Measurements from ENCODE around the gene OGFRL1.
"Not testable (repeated sequence)": the region's sequence is repeated elsewhere in the genome, so short reads cannot be mapped to it uniquely, and the experiment has no call there.

The OGFRL1 gene

DNA sequence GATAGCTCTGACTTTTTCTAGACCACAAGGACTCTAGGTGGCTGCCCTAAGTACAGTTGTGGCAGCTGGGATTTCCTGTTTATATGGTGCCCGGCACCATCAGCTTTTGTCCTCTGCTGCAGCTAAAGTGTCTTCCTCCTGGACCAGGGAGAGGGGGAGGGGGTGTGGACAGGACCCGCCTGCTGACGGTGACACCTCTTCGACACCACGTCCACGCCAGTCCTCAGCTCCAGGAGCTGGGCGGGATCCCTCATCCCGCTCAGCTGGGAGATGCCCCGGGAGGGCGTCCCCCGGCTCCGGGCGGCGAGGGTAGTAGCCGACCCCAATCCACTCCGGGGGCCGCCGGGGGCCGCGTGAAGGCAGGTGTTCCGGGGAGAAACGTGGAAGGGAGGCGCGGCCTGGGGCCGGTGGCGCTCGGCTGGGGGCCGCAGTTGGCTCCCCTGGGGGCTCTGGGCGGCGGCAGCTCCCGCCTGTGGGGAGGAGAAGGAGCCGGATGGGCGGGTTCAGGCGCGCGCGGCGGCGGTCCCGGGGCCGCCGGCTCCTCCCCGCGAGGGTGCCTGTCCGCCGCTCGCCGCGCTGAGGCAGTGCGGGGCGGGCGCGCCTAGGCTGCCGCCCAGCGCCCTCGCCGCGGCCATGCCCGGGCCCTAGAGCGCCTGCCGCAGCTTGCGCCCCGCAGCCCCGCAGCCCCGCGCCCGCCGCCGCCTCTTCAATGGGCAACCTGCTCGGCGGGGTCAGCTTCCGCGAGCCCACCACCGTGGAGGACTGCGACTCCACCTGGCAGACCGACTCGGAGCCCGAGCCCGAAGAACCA, at the start of gene OGFRL1:
TSS of gene OGFRL1 (plus strand) at position 584 of the 811 bp plus-strand sequence. CDS start at position 710, 126 bp downstream.
- peak; percentile 88 for DNase-seq (ENCODE audit: low spot score)

DNA sequence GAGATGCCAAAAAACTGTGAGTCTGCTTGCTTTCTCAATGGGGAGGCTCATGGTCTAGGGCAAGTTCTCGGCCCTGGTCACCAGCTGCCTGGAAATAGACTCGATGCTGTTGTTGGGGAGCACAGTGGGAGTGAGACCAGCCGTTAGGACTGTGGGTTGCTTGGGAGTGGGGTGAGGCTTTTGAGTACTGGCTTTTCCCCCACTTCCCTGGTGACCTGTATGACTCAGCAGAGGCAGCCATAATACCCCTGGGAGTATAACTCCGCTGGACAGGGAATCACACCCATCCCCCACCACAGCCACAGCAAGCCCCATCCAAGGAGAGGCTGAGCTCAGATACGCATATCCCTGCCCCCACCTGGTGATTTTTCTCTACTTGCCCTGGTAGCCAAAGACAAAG, 48.9 kb upstream of the OGFRL1 start:
- DNase-seq (ENCODE audit: low spot score), result no peak

DNA sequence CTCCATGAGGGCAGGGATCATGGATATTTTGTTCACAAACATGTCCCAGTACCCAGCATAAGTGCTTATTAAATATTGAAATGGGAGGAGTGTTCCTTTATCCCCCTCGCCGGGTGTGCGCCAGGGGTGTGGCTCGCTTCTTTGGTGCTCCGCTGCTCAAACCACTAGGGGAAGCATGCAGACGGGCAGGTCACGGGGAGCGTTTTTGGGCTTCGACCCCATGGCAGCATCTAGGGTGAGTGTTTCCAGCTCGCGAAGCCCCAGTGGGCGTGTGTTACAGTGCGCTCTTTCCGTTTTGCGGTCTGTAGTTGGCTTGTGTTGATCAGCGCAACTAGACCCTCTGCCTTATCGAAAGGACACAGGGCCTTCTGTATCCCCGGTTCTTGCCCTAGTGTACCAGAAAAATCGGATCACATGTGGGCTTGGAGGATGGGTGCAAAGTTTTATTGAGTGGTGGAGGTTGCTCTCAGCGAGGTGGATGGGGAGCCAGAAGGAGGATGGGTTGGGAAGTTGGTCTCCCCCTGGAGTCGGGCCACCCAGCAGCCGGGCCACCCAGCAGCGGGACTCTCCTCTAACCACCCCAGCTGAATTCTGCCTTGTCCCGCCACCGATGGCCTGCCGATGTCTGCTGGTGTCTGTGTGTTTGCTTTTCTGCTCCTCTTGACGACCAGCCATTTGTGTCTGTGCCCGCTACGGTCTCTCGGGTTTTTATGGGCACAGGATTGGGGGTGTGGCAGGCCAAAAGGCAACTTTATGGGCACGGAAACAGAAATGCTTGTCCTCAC, 43.2 kb upstream of the OGFRL1 start:
- DNase-seq (ENCODE audit: low spot score), result no peak

DNA sequence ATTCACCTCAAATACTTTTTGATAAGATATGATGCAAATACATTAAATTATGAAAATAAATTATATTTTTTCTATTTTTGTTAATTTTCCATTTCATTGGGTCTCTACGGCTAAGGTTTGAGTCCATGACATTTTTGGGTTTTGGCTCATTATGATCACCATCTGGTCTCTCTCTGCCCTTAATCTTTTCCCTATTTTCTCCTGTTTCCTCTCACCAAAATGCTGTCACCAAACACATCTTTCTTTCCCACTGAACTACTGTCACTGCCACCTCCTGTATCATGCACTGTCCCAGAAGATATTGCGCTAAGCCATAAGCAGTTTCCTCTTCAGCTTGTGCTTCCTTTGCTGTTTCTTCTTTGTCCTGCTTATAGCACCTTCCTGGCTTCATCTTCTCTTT, 42.0 kb upstream of the OGFRL1 start:
- no peak for DNase-seq (ENCODE audit: low spot score)

DNA sequence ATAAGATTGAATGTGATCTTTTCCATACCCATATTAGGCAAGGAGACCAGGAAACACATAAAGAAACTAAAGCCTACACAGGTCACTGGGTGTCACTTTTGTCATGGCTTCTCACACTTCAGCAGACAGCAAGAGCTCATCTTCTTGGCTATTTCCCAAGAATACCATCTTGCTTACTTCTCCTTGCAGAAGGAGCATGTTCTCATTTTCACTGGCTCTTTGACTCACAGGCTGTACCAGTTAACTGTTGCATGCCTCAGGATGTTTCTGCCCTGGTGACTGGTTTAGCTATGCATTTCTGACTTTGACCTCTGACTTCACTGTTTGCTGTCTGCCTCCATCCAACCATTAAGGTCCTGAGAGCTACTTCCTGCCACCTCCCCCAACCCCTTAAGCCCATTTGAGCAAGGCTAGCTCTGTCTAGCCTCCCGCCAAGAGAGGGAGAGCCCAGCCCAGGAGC, 40.3 kb upstream of the OGFRL1 start:
- DNase-seq (ENCODE audit: low spot score), result peak; percentile 37

DNA sequence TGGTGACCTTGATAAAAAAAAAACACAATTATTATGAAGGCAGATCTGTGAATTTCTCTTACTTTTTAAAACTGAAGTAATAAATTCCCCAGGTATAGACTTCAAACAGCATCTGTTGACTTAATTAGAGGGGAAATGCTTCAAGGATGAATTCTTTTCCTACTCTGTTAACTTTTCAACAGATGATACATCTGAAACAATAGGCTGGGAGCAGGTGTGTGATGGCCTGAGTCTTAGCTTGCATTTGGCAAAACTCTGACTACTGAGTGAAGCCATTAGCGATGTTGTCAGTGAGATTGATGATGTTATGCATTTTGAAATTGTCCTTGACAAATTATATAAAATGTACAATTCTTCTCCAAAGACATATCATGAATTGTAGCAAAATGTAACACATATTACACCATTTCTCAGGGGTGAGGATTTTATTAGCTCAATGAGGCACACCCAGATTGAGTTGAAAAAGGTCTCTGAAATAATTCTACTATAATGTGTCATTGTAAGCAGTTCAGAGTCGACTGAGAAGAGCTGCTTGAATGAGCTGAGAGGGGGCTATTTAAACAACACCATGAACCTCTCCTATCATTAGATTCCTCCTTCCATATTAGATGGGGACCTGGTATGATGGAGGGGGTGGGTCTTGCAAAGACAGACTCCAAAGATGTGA, 39.6 kb upstream of the OGFRL1 start:
- no peak for DNase-seq (ENCODE audit: low spot score)

DNA sequence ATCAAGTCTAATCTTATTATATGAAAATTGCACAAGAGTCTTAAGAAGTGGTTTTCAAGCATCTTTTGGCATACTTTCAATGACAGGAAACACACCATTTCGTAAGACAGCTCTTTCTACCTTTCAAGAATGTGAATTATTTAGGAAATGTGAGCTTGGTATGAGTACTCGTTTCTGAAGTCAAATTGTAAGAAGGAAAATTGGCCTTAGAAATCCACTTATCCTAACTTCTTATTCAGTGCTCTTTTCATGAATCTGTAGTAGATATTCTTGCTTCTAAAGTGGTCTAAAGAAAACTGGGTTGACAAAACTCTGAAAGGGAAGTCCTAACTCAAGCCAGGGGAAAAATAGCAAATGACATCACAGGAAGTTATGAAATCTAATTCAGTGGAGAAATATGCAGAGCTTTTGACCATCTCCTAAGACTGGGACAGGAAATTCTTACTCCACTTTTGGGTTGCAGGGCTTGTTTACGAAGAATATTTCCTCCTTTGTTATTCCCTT, 38.5 kb upstream of the OGFRL1 start:
- DNase-seq (ENCODE audit: low spot score), result peak; percentile 55

DNA sequence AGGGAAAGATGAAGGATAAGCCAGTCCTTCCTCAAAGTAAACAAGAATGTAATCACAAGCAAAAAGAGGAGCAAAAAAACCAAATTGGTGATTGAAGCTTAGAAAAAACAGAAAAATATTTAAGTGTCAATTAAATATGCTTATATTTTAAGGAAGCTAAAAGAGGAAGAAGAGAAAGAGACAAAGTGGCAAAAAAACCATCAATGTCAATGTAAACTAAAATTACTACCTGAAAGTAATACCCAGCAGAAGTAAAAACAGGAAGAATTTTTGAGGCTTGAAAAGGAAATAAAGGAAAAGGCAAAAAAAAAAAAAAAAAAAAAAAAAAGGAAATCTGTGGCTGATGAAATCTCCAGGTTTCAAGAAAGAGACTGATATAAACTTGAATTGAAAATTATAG, 36.2 kb upstream of the OGFRL1 start:
- DNase-seq (ENCODE audit: low spot score), result no peak

DNA sequence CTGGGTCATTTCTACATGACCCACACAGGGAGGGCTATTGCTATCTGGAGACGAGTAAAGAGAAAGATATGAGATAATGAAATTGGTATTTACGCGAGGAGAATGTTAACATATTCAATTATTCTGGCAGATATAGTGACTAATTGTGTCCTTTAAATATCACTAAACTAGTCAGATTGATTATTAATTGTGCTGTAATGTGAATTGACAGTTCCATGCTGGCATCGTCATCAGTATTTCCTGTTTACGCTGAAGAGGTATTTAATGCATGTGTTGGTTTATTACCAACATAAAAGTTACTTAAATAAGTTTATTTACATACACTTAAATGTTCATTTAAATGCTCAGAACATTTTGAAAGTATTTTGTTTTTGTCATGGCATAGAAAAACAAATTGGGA, 35.7 kb upstream of the OGFRL1 start:
- no peak for DNase-seq (ENCODE audit: low spot score)

DNA sequence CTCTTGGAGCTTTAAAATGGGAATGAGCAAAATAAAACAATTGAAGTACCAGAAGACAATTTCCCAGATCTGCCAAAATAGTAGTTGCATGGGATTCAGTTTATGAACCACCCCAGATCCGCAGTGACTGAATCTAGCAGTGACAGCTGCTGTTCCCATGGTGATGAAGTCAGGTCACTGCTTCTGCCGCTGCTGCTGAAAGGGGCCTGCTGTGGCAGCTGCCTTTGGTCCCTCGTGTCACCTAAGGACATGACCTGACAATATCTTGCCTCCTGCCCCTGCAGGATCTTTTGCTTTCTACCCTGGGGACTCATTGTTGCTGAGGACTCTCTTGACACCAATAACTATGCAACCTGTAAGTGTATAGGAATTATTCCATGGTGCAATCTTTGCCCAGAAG, 34.3 kb upstream of the OGFRL1 start:
- peak; percentile 17 for DNase-seq (ENCODE audit: low spot score)

DNA sequence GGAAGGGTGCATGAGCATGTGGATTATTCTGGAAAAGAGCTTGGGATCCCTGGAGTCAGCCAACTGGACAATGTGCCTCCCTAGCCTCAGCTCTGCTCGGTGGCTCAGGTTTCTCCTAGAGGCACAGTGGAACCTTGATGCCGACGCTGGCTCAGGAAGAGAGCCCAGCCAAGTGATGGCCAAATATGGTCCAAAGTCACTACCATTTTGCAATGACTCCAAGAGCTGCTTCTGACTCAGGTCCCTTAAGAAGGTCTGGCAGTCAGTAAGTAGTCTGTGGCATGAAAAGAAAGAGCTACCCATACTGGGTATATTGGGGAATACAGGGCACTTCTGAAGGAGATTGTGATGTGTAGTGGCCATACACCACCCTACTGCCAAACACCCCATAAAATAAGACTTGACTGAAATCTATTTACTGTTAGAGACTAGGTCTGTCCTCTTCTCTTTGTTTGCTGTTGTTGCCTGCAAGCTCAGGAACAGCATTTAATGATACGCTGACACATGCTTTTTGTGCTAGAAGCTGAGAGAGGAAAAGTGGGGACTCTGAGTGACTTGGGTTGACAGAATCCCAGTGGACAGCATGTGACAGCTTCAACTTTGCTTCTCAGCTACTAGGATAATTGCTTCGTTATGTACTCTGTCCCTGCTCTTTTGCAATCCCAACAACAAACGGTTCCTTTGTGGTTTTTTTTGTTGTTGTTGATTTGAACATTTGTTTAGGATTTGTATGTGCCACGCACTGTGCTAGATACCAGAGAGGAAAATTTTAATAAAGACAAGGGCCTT, 30.3 kb upstream of the OGFRL1 start:
- DNase-seq (ENCODE audit: low spot score), result no peak

DNA sequence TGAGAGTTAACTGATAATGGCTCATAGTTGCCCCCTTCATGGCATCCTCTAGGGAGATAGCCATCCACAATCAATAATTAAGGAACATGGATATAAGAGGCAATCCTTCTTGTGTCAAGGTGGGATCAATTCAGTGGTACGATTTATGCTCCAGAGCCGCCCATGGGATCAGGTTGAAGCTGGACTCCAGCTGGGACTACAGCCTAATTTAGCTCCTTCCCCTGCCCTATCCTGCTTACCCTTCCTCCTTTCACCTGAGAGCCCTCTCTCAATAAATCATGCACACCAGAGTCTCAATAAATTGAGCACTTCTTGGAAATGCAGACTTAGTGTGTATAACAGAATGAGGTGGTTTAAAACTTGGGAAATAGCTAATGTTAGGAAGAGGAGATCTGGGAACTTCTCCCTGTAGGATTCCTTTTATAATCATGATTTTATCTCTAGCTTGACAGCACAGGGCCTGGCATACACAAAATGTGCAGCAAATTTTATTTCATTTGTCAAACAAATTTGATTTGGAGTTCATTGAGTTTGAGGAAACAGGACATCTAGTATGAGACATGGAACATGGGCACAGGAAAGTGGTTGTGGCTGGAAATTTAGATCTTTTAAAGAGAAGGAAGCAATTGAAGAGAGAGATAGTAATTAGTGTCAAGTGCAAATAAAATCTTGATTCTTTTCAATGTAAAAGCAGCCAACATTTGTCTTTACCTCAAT, 28.6 kb upstream of the OGFRL1 start:
- no peak for DNase-seq (ENCODE audit: low spot score)

DNA sequence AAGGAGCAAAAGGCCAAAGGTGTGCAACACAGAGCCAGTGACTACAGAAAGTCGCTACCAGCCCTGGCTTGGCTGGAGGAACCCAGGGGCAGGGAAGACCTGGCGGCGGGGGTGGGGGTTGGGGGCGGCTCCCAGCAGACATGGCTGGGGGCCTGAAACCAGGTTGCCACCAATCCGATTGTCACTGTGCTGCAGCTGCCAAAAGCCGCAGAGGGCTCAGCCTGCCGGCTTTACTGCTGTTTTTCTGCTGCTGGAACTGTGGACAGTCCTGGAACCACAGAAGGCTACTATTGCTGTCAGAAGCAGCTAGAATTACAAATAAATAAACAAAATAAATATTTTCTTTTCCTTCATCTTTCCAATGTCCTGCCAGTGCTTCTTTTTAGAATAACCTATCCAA, 25.7 kb upstream of the OGFRL1 start:
- no peak for DNase-seq (ENCODE audit: low spot score)

DNA sequence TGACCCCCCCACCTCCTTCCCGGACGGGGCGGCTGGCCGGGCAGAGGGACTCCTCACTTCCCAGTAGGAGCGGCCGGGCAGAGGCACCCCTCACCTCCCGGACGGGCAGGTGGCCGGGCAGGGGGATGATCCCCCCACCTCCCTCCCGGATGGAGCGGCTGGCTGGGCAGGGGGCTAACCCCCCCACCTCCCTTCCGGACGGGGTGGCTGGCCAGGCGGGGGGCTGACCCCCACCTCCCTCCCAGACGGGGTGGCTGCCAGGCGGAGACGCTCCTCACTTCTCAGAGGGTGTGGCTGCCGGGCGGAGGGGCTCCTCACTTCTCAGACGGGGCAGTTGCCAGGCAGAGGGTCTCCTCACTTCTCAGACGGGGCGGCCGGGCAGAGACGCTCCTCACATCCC, 22.2 kb upstream of the OGFRL1 start:
- DNase-seq (ENCODE audit: low spot score), result not testable (repeated sequence)

DNA sequence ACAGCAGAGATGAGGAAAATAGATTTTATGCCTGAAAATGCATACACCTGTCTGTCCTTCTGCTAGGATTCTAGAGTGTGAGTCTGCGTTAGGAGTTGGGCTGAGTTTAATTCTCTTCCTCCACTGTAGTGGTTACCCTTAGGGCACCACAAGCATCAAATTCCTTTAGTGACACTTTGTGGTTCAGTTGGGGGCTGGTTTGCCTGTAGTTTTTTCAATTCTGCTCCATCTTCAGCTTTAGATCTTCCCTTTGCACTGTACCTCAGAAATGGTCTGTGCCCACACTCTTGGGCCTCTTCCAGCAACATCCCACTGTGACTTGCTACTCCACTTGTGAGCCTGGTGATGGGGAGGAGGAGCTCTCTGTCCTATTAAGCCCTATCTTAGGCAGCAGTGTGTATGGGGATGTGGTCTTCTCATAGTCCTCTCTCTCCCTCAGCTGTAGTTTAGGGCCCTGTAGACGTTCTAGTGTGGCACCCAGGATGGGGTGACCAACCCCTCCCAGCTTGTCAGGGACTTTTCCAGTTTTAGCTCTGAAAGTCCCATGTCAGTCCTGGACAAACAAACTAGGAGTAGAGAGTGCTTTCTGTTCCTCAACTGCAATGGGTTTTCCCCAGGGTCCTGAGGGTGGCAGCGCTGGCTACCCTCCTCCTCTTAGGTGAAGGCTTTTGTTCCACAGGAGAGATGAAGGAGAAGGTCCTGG, 19.7 kb upstream of the OGFRL1 start:
- DNase-seq (ENCODE audit: low spot score), result no peak

DNA sequence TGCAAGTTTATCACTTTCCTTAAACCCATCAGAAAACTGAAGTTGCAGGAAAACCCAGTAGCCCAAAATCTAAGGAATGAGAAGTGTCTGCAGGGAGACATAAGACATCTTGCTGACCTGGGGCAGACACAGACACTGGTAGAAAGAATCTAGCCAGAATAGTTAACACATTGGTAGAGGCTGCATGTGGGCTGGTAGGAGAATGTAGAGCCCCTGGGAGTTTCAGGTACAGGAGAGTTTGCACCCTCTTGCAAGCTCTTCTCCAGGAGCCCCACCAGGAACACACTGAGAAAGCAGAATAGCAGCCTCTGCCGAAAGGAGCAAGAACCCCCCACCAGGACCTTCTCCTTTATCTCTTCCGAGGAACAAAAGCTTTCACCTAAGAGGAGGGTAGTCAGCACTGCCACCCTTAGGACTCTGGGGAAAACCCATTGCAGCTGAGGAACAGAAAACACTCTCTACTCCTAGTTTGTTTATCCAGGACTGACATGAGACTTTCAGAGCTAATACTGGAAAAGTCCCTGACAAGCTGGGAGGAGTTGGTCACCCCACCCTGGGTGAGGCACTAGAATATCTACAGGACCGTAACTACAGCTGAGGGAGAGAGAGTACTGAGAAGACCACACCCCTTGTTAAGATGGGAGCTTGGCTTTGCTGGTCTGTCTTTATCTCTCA, 10.5 kb upstream of the OGFRL1 start:
- DNase-seq (ENCODE audit: low spot score), result no peak

DNA sequence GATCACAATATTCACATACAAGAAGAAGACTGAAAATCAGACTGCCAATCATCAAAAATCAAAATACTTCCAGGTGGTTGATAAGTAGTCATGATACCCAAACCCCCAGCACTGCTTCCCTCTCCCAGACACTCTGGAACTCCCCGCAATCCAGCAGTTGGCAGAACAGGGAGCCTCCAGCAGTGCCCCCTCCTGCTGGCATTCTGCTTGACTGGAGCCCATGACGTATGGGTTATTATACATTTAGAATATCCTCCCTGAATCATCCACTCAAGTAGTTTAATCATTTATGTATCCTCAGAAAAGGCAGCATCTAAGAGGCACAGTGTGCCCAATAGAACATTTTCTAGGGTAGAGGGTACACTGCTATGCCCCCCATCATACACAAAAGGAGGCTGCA, 9.3 kb upstream of the OGFRL1 start:
- DNase-seq (ENCODE audit: low spot score), result no peak

DNA sequence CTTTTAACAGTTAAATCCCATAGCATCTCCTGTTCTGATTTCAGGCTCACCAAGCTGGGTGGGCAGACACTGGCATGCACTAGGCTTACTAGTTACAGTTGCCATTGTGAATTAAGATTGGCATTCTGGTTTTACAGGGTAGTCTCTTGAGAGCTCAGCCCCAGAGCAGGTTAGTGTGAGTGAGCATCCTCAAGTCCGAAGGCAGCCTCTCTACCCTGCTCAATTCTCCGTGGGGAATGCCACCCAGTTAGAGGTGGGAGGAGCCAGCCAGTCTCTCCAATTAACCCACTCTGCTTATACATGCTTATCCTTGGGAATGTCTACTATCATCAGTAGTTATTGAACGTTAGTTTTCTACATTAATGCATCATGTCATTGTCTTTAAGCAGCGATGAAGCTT, 8.9 kb upstream of the OGFRL1 start:
- DNase-seq (ENCODE audit: low spot score), result no peak

DNA sequence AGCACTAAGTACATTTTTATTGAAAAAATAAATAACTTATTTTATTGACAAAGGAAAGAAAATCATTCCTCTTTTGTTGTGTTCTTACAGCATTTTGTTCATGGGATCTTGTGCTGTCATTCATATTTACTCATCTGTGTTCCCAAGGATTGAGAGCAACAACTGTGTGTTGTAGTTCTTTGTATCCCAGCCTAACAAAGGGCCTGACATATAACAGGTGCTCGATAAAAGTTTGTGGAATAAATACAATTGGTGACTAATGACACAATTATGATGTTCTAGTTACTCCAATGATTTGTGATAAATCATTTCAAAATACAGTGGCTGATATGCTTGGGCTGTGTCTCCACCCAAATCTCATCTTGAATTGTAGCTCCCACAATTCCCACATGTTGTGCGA, 7.9 kb upstream of the OGFRL1 start:
- no peak for DNase-seq (ENCODE audit: low spot score)

DNA sequence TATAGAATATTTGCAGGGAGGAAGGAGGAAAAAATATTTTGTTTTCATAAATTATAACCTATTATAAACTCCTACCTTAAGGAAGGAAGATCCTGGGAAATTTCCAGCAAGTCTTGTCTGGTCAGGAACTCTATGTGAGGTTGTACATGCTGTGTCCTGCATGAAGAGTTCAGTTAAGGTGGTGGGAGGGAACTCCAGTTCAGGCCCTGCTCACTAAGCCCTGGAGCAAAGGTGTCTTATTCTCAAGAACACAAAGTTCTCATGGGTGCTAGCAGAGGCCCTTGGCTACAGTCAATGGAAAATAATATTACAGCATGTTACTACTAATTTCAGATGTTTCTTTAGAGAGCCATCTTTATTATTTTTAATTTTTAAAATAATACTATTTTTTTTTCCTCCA, 3.8 kb upstream of the OGFRL1 start:
- DNase-seq (ENCODE audit: low spot score), result no peak

All from hepatic stellate cell (primary cell).